SKM-1 treated with dmso at 0.1 percent for 144 hours (cell line): Measurements from ENCODE around the gene ABLIM3.

Source experiments
- DNase-seq: peaks from one replicate; lab custom pipeline; 2025; ENCODE audit not compliant: unreplicated experiment; lab: John Stamatoyannopoulos, UW

ABLIM3 gene

DNA sequence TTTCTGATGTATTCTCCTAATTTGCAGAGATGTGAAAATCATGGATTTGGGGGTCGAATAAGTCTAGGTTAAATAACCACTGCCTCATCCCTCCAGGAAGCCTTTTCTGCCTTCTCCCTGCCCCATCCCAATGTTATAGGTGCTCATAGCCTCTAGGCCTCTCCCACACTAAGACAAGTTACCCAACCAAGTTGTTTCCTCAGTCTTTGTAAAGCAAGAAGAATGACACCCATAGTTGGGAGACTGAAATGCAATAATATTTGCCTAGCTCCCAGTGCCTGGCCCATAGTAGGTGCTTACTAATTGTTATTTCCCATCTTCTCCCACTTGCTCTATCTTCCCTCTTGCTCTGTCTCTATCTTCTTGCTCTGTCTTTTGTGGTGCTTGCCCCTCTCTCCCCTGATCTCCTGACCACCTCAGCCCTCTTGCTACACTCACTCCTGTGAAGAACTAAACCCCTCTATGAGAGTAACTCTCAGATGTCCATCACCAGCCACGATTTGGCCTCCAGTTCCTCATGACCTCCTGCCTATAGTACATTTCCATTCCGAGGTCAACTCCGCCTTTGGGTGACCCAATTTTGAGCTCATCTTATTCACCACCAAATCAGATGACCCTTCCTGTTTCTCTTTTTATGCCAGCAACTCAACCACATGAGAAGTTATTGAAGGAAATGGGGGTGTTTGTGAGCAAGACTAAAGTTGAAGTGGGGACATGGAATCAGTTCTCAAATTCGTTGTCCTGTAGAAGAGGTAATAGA lies 137.3 kb downstream of the ABLIM3 start:
- no peak for DNase-seq

DNA sequence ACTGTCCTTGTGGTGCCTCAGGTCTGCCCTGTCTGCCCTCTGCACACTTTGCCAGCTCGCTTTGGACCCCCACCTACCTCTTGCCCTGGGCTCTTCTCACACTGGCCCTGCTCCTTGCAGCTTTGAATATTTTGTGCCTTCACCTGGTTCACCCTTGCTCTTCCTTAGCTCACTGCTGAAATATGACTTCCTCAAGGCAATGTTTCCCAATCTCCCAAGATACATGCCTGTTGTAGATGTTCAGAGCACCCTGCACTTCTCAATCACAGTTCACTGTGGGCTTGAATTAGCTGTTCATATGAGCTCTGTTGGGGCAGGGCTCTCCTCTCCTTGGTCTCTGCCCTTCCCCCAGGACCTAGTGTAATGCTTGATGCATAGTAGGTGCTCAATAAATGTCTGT lies 138.4 kb downstream of the ABLIM3 start:
- DNase-seq = no peak

DNA sequence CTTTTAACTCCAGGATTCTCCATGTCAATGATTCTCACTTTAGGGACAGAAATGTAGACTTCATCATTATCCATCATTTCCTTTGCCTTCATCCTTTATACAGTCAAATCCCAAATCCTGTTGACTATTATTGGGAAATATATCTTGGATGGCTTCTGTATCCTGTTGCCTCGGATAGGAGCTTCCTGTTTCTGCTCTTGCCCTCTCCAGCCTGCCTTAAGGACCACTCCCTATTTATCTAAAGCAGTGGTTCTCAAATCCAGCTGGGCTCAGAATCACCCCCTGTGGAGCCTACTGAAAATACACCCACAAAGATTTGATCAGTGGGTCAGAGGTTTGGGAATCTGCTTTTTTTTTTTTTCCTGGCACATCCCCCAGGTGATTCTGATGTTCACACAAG lies 138.8 kb downstream of the ABLIM3 start:
- no peak for DNase-seq

DNA sequence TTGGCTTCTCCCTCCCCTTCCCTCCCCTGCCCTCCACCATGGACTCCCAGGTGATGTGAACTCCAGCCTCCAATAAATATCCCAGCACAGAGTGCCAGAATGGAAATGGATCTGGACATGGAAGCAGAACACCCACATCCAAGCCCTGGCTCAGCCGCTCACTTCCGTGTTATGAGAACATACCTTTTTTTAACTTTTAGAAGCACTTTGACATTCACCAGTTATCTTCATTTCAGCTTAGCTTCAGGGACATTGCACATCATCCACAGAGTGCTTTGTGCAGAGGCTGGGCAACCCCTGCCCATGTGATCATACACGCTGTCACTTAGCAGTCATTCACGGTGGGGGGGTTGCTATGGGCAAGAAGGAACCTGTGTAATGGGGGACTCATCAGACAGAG lies 139.5 kb downstream of the ABLIM3 start:
- DNase-seq = no peak

DNA sequence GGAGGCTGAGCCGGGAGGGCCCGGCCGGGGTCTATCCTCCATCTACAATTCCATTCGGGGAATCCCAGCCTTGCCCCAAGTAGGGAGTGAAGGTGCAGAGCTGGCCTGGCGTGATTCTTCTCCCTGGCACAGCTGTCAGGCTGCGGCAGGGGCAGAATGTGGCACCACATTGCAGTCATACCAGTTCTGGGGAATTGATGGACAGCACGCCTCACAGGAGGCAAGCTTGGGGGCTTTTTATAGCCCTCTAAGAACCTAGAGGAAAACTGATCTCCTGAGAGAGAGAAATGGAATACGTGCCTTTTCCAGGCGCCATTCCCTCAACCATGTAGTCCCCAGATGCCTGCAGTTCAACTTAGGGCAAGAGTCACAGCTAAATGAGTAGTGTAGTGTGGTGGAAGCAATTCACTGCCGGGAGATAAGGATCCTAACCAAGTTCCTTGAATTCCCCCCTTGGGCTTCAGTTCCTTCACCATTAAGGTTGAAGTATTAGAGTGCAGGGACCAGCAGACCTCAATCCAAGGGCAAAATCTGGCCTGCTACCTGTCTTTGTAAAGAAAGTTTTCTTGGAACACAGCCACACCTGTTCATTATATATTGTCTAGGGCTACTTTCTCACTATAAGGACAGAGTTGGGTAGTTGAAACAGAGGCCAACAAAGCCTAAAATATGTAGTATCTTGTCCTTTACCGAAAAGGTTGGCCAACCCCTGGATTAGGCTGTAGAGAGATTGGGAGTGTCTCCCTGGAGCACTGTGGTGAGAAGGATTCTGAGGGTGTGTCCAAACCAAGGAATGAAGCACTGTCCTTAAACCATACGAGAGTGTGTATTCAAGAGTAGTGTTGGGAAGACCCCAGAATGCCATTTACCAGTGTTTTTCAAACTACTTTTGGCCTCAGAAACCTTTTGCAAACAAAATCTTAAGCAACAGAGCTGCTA lies 141.0 kb downstream of the ABLIM3 start:
- DNase-seq = no peak

DNA sequence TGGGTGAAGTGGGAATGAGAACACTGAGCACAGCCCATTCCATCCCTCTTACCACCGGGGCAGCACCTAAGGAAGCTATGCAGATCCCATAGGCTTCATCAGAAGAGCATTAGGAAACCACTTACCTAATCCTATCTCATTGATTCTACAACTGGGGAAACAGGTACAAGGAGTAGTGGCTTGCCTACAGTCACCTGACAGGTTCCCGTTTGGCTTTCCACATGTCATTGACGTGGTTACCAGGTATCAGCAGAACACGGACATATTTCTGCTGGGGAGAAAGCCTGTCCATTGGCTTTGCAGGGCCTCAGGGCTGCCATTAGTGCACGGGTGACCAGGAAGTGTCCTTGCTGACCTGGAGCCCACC lies 141.7 kb downstream of the ABLIM3 start:
- no peak for DNase-seq

DNA sequence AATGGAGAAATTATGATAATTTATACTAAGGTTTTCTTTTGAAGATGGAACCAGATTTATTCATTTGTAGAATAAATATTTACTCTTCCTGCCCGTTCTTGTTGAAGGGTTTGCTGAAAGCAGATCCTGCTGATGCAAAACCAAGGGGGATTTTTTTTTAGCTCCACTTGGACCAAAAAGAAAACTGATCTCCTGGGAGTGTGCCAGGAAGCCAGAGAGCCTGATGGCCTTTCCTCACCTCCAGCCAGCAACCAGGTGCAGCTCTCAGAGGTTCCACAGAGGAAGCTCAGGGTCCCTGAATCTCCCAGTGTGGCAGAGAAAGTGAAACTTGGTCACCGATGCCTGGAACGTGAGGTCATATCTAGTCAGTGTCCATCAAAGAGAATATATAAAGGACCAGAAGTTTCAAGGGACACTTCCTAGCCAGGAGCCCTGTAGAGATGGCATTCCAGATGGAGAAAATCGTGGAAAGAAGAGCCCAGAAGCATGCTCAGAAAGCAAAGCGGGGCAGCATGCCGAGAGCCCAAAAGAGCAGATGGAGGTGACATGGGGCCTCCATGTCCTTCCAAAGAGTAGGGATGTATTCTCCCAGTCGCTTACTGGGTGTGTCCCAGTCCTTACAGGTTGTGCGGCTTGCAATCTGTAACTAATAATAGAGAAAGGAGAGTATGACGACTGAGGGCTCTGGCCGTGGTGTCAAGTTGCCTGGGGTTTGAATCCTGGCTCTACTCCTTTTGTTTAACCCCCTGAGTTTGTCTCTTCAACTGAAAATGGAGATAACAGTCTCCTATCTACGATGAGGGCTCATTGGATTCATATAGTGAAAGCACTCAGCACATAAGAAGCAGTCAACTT lies 142.6 kb downstream of the ABLIM3 start:
- no peak for DNase-seq

DNA sequence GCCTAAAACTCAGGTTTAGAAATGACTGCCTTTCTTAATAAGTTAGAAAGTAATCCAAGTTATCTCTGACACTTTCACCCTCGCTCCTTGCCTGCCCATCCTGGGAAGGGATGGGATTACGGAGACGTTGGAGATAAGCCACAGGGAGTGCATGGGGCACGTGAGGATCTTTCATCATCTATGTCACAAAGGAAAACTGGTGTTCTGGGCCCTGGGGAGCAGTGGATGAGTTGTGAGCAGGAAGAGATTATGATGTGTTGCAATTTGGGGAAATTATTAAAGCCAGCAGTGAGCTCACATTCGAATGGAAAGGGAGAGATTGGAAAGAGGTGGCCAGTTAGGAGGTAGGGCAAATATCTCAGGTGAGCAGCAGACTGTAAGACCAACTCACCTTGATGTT lies 143.2 kb downstream of the ABLIM3 start:
- DNase-seq = no peak

DNA sequence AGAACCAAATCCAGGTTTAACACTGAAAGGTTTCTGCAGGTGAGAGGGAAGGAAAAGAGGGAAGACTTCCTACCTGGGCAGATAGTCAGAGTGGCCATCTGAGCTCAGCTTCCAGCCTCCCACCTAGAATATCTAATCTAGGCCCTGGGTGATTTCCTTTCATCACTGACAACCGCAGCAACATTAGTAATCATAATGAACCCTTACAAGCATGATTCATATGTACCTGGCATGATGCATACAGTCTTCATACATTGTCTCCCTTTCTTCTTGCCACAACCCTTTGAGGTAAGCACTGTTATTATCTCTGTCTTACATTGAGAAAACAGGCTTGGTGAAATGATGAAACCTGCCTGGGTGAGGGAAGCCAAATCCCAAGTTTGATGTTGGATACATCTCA lies 143.9 kb downstream of the ABLIM3 start:
- no peak for DNase-seq

DNA sequence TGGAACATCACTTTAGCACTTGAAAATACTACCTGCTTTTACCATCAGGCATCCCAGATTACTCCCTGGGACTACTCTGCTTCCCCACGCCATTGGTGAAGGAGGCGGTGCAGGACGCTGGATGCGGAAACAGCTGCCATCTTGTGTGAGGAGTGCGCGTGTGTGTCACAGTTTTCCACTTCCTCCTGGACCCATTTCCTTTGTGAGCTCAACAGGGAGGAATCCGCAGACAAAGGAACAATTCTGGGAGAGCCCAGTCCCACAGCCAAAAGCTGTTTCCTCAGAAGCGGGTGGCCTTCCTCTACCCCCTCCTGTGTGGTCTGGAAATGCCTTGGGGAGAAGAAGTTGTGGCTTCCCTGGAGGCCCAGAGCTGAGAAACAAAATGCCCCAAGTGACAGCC lies 147.1 kb downstream of the ABLIM3 start:
- no peak for DNase-seq

DNA sequence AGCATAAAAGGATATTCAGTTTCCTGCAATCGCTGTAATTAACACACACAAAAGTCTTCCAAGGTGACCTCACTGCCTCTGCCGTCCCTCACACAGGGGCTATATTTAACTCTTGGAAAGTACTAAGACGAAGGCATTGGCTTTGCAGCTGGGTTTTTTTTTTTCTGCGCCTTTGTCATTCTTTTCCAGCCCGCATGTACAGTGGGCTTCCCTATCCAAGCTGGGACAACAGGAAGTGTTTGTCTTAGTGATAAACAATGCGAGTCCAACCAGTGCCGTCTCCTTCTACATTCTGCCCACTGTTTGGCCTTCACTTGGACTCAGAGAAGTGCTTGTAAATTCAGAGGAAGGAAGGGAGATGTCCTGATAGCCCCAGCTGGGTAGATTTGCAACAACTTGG lies 148.0 kb downstream of the ABLIM3 start:
- DNase-seq = no peak

DNA sequence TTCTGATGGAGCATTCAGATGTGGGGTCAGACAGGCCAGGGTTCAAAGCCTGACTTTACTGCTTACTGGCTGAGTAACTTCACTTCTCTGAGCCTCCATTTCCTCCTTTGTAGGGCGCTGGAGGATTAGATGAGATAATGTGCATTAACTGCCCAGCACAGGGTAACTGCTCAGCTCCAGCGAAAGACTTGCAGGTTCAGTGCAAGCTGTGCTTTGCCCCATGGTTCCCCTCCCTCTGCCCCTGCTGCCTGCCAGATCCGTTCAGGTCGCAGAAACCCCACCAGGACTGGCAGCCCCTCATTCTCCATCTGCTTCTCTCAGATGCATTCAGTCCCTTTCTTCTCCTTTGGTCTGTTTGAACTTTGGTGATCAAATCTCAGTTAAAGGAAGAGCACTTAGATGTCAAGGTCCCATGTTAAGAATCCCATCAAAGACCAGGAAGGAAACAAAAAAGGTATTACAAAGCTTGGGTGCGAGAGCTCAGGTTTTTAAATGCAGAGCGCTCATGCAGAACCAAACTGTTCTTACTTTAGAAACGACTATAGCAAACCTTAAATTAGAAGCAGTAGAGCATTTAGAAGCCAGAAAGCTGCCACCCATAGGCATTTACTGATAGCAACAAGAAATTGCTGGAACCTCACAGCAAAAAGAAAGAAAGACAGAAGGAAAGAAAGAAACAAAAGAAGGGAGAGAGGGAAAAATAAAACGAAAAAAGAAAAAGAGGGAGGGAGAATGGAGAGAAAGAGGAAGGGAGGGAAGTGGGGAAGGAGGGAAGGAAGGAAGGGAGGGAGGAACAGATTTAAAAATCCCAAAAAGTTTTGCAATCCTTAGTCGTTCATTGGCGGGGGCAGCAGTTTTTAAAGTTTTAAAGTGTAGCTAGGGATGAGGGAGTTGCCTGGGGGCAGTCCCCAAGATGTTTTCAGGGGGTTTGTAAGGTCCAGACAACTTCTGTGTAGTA lies 153.9 kb downstream of the ABLIM3 start:
- DNase-seq = no peak

DNA sequence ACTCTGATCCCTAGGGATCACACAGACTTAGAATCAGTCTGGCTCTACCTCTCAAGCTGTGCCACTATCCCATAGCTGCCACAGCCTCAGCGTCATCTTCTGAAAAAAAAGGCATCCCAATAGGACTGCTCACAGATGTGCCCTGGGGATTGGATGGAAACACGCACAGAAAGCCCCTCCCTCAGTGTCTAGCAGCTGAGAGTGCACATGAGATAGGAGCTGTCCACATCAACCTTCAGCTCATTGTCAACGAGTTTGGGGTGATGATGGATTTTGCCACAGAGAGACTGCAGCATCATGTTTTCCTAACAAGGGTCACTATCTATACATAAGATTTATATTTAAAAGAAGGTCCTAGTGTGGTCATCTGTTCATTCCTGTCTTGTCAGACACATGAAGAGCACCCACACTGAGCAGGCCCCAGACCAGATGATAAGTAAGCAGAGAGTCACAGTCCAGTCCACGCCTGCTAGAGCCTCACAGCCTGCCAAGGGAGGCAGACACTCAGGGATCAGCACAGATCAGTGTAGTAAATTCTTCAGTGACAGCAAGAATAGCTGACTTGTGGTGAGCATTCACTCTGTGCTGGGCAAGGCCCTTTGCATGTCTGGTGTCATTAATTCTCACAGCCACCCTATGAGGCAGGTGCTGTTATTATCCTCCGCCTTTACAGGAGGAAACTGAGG lies 156.2 kb downstream of the ABLIM3 start:
- DNase-seq = no peak

DNA sequence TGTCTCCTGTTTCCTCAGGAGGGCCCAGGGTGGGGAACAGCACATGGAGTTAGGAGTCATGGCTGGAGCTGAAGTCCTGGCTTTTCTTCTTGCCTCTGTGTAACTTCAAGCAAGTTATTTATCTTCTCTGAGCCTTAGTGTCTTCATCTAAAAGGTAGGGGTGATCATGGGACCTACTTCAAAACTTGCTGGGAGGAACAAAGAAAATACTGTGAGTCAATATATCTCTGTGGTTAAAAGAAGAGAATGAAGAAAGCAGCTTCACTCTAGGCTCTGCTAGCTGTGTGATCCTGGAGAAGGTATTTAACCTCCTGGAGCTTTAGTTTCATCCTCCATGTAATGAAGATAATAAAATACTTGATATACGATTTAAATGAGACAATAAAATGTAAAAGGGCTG lies 156.9 kb downstream of the ABLIM3 start:
- DNase-seq = no peak

DNA sequence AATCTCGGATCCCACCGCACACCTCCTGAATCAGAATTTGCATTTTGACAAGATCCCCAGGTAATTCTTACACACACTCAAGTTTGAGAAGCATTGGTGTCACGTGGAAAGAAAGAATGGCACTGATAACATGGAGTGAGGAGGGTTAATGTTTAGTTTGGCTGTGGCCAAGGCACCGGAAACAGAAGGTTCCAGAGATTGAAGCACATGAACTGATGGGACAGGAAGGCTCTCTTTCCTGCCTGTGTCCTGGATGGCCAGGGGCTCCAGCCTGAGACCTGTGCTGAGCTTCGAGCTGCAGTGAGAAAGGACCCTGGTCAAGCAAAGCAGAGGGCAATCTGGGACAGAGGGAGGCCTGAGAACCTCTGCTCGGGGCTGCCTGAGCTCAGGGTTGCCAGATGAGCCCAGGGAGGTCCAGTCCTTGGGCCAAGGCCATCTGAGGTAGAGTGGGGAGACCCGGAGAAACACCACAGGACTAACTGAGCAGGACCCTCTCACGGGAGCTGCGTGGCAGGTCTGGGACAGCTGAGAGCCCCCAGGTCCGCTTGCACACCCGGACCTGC lies 157.6 kb downstream of the ABLIM3 start:
- no peak for DNase-seq

DNA sequence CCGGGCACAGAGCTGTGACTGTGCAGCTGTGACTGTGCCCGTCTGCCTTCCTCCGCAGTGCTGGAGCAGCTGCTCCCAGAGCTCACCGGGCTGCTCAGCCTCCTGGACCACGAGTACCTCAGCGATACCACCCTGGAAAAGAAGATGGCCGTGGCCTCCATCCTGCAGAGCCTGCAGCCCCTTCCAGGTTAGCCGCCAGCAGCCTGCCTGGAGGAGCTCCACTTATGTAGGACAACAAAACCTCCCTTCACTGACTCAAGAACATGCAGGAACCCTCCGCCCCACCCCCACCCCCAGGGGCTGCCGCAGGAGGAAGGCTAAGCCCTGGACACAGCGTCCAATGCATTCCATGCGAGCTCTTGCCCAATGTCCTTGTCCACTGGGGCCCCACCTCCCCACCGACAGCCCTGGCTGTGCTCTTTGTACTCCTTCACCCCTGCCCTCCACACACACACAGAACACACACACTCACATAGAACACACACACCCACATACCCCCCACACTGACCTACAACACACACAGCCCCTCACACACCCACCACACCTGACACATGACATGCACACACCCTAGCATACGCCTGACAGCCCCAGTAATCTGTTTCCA lies 158.3 kb downstream of the ABLIM3 start:
- DNase-seq = no peak

DNA sequence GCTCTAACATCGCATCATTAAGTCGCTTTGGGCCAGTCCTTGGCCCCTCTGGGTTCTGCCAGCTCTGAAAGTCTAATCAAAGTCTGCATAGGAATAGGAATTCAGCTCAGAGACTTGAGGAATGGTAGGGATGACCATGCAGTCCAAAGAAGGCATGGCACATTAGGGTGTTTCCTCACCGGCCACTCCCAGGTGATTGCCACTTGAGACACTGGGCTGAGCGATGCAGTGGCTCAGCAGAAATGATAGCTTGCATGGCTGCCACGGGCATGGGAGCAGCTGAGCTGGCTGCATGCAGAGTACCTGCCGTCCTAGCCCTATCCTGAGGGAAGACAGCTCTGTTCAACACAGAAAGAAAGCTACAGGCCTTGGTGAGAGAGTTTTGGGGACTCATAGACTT lies 159.1 kb downstream of the ABLIM3 start:
- no peak for DNase-seq

DNA sequence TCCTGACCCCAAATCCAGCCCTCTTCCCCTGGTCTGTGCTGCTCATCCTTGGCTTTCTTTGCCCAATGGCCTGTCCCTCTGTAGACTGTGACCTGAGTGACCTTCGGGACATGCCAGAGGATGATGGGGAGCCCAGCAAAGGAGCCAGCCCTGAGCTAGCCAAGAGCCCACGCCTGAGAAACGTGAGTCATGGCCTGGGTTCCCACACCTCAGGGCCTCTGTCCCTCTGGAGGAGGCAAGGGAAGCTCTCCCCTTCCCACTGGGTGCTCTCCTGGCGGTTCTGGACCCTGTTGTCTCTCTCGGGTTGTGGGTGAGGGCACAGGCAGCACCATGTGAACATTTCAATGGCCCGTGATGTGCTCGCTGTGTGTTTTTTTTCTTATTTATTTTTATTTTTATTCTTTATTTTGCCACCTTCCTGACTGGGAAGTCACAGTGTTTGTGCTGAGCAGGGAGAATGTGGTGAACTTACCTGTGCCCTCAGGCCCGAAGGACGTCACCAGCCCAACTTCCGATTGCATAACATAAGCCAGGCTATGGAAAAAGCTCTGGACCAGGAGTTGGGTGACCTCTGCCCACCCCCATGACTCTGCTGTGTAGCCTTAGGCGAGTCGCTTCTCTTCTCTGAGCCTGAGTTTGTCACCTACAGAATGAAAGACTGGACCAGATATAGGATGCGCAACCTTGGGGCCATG lies 159.9 kb downstream of the ABLIM3 start:
- DNase-seq = no peak
